Measurements from ENCODE around the gene ABLIM2.

Gene ABLIM2

DNA sequence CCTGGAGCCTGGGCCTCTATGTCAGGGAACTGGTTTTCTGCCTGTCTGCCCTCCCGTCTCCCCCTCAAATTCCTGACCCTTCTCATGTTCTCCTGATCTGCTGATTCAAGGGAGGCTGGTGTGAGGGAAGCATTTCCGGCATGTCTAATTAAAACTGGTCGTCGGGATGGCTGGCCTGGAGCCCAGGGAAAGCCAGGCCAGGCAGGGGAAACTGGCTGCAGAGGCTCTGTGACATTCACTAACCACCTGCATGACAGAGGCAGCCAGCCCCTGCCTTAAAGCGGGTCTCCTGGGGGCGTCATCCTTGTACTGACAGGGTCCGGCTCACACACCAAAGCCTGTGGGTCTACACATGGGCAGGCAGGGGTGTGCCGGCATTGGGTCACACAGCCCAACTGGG, 35.2 kb downstream of the ABLIM2 start:
- in situ Hi-C loops (cut with MboI; ENCODE audit: low sequenced_read_pairs): no loop called here

GRCh38 chr4:8122746-8123145, 35.9 kb downstream of the ABLIM2 start:
- in situ Hi-C loops (cut with MboI; ENCODE audit: low sequenced_read_pairs): no loop called here

GRCh38 chr4:8121292-8122015, 37.2 kb downstream of the ABLIM2 start:
- in situ Hi-C loops (cut with MboI; ENCODE audit: low sequenced_read_pairs): no loop called here

- in situ Hi-C loops (cut with MboI; ENCODE audit: low sequenced_read_pairs): no loop called here
Observed at GRCh38 chr4:8120501-8120900, 38.1 kb downstream of the ABLIM2 start.

- in situ Hi-C loops (cut with MboI; ENCODE audit: low sequenced_read_pairs): no loop called here
Observed at GRCh38 chr4:8119877-8120276, 38.7 kb downstream of the ABLIM2 start.

DNA sequence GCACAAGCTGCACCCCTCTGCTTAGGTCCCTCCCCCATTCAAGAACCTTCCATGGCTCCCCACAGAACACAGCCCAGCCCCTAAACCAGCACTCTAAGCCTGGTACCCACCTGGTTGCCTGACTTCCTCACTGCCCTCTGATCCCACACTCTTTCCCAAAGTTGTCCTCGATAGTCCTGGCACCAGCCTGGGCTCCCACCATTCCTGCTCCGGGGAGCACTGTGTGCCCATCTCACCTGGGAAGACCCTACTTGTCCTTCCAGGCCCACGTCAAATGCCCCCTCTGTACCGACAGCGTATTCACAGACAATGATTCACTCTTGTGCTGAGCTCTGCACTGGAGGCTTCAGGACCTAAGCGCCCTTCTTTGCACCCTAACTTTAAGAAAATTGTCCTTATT, 40.1 kb downstream of the ABLIM2 start:
- in situ Hi-C loops (cut with MboI; ENCODE audit: low sequenced_read_pairs): no loop called here

- in situ Hi-C loops (cut with MboI; ENCODE audit: low sequenced_read_pairs): no loop called here
Observed at GRCh38 chr4:8118035-8118434, 40.6 kb downstream of the ABLIM2 start.

DNA sequence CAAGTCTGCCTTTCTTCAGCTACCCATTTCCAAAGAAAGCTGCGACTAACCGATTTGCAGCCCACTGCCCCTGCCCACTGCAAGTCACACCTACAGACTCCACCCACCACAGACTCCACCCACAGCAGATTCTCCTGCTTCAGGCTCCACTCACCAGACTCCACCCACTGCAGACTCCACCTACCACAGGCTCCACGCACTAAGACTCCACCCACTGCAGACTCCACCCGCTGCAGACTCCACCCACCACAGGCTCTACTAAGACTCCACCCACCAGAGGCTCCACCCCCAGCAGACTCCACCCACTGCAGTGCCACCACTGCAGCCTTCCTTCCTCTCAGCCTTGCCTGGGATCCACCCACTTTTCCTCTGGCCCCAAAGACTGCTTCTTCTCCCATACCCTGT, 41.3 kb downstream of the ABLIM2 start:
- in situ Hi-C loops (cut with MboI; ENCODE audit: low sequenced_read_pairs): no loop called here

DNA sequence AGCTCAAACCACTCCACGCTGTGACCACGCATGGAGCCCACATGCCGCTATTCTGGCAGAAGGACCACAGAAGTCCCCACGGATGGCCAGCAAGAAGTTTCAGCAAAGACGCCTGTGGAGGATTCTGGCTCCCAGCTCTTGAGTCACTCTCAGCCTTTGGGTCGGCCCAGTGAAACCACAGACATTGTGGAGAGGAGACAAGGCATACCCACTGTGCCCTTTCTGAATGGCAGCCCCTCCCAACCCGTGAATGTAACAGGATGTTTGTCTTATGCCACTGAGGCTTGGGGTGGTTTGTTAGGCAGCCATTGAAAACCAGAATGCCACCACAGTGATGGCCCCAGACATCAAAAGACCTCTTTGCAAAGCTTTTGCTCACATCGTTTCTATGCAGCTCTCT, 42.7 kb downstream of the ABLIM2 start:
- in situ Hi-C loops (cut with MboI; ENCODE audit: low sequenced_read_pairs): no loop called here

GRCh38 chr4:8115203-8115520, 43.5 kb downstream of the ABLIM2 start:
- in situ Hi-C loops (cut with MboI; ENCODE audit: low sequenced_read_pairs): no loop called here

DNA sequence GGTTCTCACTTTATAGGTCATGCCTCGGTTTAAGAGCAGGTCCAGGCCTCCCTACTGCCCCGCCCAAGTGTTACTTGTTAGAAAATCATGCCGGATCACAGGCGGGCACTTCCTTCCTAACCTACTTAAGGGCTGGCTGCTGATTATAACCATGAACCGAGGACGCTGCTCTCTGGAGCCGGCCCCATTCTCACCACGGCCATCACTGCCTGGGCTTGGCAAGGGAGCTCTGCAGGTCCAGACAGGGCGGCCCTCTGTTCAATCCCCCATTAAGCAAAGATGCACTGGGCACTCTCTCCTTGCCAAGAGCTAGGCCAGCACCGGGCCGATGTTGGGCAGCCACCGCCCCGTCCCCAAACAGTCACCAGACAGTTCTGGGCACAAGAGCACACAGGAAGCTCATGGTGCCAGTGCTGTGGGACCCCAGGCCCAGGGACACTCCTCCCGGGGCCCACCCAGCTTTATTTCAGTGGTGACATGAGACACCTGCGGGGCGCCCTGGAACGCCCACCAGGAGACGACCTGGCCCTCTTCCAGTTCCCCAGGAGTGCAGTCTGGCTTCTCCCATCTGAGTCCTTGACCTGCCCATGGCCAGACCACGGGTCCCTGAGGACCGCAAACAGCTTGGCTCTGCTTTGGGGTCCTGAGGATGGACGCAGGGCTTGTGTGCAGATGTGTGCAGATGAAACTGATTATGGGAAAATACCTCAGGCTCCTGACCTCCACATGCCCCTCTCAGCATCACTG, 44.0 kb downstream of the ABLIM2 start:
- in situ Hi-C loops (cut with MboI; ENCODE audit: low sequenced_read_pairs): no loop called here

DNA sequence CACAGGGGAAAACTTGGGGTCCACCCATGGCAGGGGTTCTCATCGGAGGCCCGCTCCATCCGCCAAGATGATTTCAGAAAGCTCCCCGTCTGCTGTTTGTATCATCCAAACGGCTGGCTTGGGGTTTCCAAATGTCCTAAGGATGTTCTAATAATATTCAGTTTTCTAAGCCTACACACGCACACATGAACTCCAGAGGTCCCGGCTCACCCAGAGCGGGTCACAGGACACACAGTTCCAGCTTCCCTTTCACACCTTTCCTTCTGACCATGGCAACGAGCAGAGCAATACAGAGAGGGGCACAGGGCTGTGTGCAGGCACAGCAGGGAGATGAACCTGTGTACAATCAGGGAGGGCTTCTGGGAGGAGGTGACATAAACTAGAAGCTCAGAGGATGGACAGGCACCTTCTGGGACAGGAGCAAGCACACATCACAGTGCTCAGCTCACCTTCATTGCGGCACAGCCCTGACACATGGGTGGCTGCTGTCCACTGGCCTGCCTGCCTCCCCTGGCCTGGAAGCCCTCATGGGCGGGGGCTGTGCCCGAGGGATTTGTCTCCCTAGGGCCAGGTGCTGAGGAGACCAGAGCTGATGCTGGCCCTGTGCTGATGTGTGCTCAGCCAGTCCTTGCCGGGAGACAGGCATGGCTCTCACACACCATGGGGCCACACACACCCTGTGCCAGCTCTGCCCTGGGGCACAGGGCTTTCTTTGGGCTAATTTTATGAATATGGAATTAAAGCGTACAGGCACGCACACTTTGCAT, 44.8 kb downstream of the ABLIM2 start:
- in situ Hi-C loops (cut with MboI; ENCODE audit: low sequenced_read_pairs): no loop called here

GRCh38 chr4:8112672-8113071, 45.9 kb downstream of the ABLIM2 start:
- in situ Hi-C loops (cut with MboI; ENCODE audit: low sequenced_read_pairs): no loop called here

DNA sequence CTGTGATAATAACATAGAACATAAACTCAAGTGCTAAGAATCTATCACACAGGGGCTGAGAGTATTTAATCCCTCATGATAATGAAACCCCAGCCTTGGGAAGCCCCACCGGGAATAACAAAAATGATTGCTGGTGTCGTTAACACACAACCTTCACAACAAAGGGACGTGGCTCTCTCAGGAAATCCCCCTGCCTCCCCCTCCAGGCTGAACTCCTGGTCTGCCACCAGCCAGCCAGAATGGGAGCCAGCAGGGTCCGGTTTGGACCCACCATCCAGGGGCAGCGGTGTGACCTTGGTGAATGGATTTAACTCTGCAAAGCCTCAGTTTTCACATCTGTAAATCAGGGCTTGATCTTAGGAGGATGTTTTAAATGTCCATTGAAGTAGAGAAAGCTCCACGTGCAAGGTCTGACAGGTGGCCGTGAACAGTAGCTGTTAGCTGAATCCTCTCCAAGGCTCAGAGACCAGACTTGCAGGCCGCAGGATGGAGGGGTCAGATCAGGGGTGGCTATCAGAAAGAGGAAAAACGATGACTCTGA, 46.5 kb downstream of the ABLIM2 start:
- in situ Hi-C loops (cut with MboI; ENCODE audit: low sequenced_read_pairs): no loop called here

GRCh38 chr4:8110071-8110986, 48.3 kb downstream of the ABLIM2 start:
- in situ Hi-C loops (cut with MboI; ENCODE audit: low sequenced_read_pairs): no loop called here

- in situ Hi-C loops (cut with MboI; ENCODE audit: low sequenced_read_pairs): no loop called here
Observed at GRCh38 chr4:8109406-8110065, 49.1 kb downstream of the ABLIM2 start.

DNA sequence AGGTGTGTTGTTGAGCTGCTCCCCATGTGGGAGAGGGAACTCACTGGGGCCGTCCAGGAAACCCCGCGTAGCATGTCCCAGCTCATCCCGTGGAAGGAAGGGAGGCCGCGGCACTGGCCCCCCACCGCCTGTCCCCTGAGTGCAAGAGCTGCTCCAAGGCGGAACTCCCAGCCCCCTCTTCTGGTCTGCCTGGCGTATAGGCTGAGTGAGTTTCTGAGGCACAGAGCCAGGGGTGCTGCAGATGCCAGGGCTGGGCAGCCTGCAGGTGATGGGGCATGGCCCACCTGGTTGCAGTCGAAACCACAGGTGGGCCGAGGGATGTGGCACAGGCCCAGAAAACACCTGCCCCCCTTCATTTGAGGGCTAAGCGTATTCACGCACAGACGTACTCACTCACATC, 49.6 kb downstream of the ABLIM2 start:
- in situ Hi-C loops (cut with MboI; ENCODE audit: low sequenced_read_pairs): no loop called here

DNA sequence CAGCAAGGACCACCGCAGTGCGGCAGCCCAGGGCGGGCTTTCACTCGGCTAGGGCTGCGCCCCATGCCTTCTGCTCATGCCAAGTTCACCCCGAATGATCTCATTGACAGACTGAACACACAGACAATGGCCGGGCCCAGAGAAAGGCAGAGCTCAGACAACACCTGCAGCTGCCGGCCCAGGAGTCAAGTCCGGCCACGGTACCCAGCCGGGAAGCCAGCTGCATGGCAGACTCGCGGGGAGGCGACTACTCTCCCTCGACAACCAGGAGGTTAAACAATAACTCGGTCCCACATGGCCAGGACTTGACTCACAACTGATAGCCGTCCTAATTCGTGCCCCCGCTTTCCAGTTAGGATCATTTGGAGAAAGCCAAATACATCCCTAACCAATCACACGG, 50.4 kb downstream of the ABLIM2 start:
- in situ Hi-C loops (cut with MboI; ENCODE audit: low sequenced_read_pairs): no loop called here

DNA sequence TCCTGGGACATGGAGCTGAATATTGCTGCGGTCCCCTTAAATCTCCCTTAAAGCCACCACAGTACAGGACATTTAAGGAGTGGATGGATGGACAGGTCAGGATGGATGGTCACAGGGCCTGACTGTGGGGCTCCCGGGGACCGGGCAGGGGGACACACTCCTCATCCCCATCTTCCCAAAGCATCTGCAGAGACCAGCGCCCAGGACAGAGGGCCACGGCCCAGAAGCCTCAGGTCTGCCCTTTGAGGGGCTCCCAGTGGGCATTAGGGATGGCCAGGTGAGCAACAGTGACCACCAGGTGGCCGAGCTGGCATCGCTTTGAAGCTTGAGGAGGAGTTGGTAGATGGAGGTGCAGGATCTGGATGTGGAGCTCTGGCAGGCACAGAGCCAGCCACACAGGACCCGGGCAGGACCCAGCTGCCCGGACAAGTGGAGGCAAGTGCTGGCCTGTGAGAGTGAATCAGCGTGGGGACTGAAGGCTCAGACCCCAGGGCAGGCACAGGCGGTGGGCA, 51.4 kb downstream of the ABLIM2 start:
- in situ Hi-C loops (cut with MboI; ENCODE audit: low sequenced_read_pairs): no loop called here

DNA sequence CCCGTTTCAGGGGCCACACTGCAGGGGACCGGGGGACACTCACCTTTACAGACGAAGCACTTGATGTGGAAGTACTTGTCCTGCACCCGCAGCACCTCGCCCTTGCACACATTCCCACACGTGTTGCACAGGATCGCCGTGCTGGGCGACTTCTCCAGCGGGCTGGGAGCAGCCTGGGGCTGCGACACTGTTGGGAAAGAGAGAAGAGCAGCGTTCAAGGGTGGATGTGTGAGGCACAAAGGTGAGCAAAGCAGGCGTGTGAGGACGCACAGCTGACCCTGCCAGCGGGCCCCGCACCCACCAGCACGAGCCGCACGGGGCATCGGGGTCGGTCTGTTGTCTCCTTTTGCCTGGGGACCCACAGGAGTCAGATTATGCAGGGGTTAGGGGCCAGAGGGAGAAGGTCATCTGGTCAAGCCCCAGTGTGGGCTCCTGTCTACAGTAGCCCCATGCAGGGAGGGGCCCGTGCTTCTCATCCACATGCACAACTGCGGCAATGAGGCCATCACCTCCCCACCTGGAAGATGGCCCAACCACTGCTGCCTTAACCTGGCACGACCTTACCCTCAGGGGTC, 52.1 kb downstream of the ABLIM2 start:
- in situ Hi-C loops (cut with MboI; ENCODE audit: low sequenced_read_pairs): no loop called here
